HEK293T (cell line): ENCODE measurements around the gene TMEM232.

Source experiments
- CTCF ChIA-PET: fragments of 350-600 bp; formaldehyde crosslinking; extraction: SDS; loops from one replicate; lab custom pipeline; 2021; ENCODE audit warnings: antibody characterized with exemption, inconsistent platforms; lab: Yijun Ruan, JAX
- POLR2A ChIA-PET: fragments of 350-600 bp; formaldehyde crosslinking; extraction: SDS; loops from one replicate; lab custom pipeline; 2020; ENCODE audit warnings: antibody characterized with exemption, inconsistent platforms; lab: Yijun Ruan, JAX
- DNase-seq: peaks from one replicate; pipeline ENCODE4 v3.0.0; 2012; ENCODE audit warnings: mixed read lengths; ENCODE audit errors: extremely low spot score
- ARNT ChIP-seq: fragments of 450-650 bp; IDR thresholded peaks from 2 replicates; pipeline ENCODE4 v1.6.1; 2017; ENCODE audit warnings: mild to moderate bottlenecking
- BHLHE40 ChIP-seq: fragments of 450-650 bp; IDR thresholded peaks from 2 replicates; pipeline ENCODE4 v1.6.1; 2016; ENCODE audit warnings: mild to moderate bottlenecking, moderate library complexity, borderline replicate concordance
- CTBP1 ChIP-seq: fragments of 450-650 bp; IDR thresholded peaks from 2 replicates; pipeline ENCODE4 v1.6.1; 2016; ENCODE audit warnings: borderline replicate concordance
- ELF4 ChIP-seq: fragments of 450-650 bp; IDR thresholded peaks from 2 replicates; pipeline ENCODE4 v1.6.1; 2017; ENCODE audit warnings: antibody characterized with exemption
- FOXA1 ChIP-seq: fragments of 450-650 bp; IDR thresholded peaks from 2 replicates; pipeline ENCODE4 v1.6.1; 2016; ENCODE audit warnings: mild to moderate bottlenecking
- FOXK2 ChIP-seq: fragments of 450-650 bp; IDR thresholded peaks from 2 replicates; pipeline ENCODE4 v1.6.1; 2016; ENCODE audit warnings: mild to moderate bottlenecking
- FOXM1 ChIP-seq: fragments of 450-650 bp; IDR thresholded peaks from 2 replicates; pipeline ENCODE4 v1.6.1; 2017; ENCODE audit warnings: mild to moderate bottlenecking, borderline replicate concordance
- HDGF ChIP-seq: fragments of 450-650 bp; IDR thresholded peaks from 2 replicates; pipeline ENCODE4 v1.6.1; 2017; ENCODE audit warnings: antibody characterized with exemption, borderline replicate concordance
- L3MBTL2 ChIP-seq: fragments of 450-650 bp; conservative IDR thresholded peaks from 2 replicates; pipeline ENCODE4 v1.6.1; 2016; ENCODE audit warnings: mild to moderate bottlenecking
- LEF1 ChIP-seq: fragments of 450-650 bp; IDR thresholded peaks from 2 replicates; pipeline ENCODE4 v1.6.1; 2017; ENCODE audit warnings: mild to moderate bottlenecking, borderline replicate concordance
- NFRKB ChIP-seq: fragments of 450-650 bp; IDR thresholded peaks from 2 replicates; pipeline ENCODE4 v1.6.1; 2016; ENCODE audit warnings: mild to moderate bottlenecking, moderate library complexity
- PKNOX1 ChIP-seq: fragments of 450-650 bp; IDR thresholded peaks from 2 replicates; pipeline ENCODE4 v1.6.1; 2016
- SP1 ChIP-seq: fragments of 450-650 bp; IDR thresholded peaks from 2 replicates; pipeline ENCODE4 v1.6.1; 2017
- SUZ12 ChIP-seq: fragments of 450-650 bp; IDR thresholded peaks from 2 replicates; pipeline ENCODE4 v1.6.1; 2016; ENCODE audit warnings: mild to moderate bottlenecking
- TARDBP ChIP-seq: fragments of 450-650 bp; IDR thresholded peaks from 2 replicates; pipeline ENCODE4 v1.6.1; 2016
- ZNF384 ChIP-seq: fragments of 450-650 bp; IDR thresholded peaks from 2 replicates; pipeline ENCODE4 v1.6.1; 2016

TMEM232 gene

DNA sequence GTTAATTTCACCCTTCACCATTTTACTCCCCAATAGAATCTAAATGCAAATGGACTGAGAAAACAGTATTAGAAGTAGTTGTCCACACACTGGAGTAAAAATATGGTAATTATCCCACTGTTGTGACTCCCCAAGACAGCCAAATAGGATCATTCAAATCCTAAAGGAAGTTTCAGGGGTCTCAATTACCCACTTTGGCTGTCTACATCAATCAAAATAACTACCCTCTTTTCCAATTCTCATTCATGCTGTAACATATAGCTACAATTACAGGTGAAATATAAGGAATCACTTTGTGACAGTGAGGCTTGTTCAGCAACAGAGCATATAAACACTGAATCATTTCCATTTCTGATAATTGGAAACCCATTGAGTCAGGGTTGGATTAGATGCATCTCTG lies 220.1 kb downstream of the TMEM232 start:
- TF ChIP-seq CTBP1 (no peak), ELF4 (no peak), BHLHE40 (no peak), PKNOX1 (no peak), L3MBTL2 (no peak), SP1 (no peak), FOXK2 (no peak), TARDBP (no peak), NFRKB (no peak), FOXA1 (no peak), LEF1 (no peak), SUZ12 (no peak), ARNT (no peak)
- CTCF ChIA-PET, result interaction anchor here (0.7 kb wide), 1 partner anchor 101 kb away, joined by 3 read pairs; no protein-coding TSS in a partner anchor

DNA sequence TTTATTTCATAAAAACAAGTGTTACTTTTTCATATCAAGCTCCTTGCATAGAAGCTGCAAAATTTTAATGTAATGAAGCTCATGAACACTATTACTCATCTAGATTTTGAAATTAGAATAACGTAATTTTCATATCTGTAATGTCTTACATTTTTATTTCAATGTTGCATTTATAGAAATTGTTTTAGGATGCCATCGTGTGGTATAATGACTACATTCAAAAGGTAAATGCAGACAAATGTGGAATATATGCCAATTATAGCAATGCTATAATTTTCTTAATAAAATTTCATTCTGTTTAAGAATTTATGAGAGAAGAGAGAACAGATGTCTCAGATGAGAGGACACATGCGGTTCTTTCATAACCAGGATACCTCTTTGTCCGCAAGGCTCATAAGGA lies 230.2 kb downstream of the TMEM232 start:
- no peak for DNase-seq
- CTCF ChIA-PET, result no interaction called here
- TF ChIP-seq FOXM1 (no peak), BHLHE40 (no peak), HDGF (no peak), LEF1 (no peak), ELF4 (no peak), CTBP1 (no peak), FOXA1 (no peak), L3MBTL2 (no peak), PKNOX1 (no peak), ZNF384 (no peak), FOXK2 (no peak), NFRKB (no peak), SP1 (no peak), ARNT (no peak)
- POLR2A ChIA-PET, result no interaction called here

More for the DNA sequence above, 220.1 kb downstream of the TMEM232 start:
- DNase-seq, result no peak
- POLR2A ChIA-PET, result no interaction called here

DNA sequence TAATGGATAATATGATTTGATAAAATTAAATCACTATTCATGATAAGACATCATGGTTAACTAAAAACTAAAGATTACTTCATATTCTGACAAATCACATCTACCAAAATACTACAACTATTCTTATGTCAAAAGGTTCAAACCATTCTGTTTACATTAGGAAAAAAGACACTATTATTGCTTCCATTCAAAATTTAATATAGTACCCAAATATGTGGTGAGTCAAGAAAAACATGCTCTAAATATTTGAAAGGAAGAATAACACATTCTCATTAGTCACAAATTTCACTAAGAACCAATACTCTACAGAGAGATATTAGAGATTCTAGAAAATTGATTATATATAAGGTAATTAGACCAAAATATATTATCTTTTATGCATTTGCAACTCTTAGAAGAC lies 234.0 kb downstream of the TMEM232 start:
- DNase-seq, result no peak

DNA sequence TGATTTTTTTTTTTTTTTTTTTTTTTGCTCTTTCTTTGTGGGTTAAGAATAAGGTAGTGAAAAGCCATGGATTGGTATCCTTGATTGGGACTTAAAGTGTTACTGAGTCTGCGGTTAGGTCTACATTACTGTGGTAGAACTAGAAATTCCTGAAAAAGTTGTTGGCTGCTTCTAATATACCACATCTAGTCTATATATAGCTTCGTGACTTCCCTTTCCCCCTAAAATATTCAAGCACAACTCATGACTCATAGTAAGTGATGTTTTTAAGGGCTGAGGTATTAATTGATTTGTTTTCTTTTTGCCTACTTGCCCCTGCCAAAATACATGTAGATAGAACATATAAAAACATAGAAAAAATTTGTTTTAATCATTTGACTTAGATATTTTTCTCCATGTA lies 247.6 kb downstream of the TMEM232 start:
- ChIA-PET POLR2A (no interaction called here), CTCF (no interaction called here)
- DNase-seq, result no peak
- TF ChIP-seq ELF4, result no peak
- TF ChIP-seq FOXM1, result no peak
- TF ChIP-seq SP1, result no peak
- TF ChIP-seq ARNT, result no peak
- no peak for TF ChIP-seq LEF1
- TF ChIP-seq SUZ12, result no peak
- TF ChIP-seq PKNOX1, result no peak
- no peak for TF ChIP-seq HDGF
- no peak for TF ChIP-seq BHLHE40
- TF ChIP-seq FOXK2, result no peak
- TF ChIP-seq L3MBTL2, result no peak

More for the DNA sequence above, 234.0 kb downstream of the TMEM232 start:
- POLR2A ChIA-PET, result no interaction called here
- CTCF ChIA-PET, result no interaction called here
- TF ChIP-seq NFRKB, result no peak
- no peak for TF ChIP-seq L3MBTL2
- no peak for TF ChIP-seq TARDBP
- TF ChIP-seq ZNF384, result no peak
- no peak for TF ChIP-seq HDGF
- no peak for TF ChIP-seq PKNOX1
- TF ChIP-seq ARNT, result no peak
- no peak for TF ChIP-seq FOXK2
- no peak for TF ChIP-seq BHLHE40
- no peak for TF ChIP-seq CTBP1

- TF ChIP-seq FOXK2, result no peak
- no peak for TF ChIP-seq FOXM1
- TF ChIP-seq BHLHE40, result no peak
- TF ChIP-seq SUZ12, result no peak
- no peak for TF ChIP-seq ARNT
- TF ChIP-seq HDGF, result no peak
- no peak for TF ChIP-seq PKNOX1
- no peak for TF ChIP-seq SP1
- no peak for TF ChIP-seq L3MBTL2
- no peak for TF ChIP-seq NFRKB
- no peak for TF ChIP-seq TARDBP
- TF ChIP-seq CTBP1, result no peak
- no peak for TF ChIP-seq ELF4
- no peak for TF ChIP-seq FOXA1
- no peak for TF ChIP-seq ZNF384
- no peak for TF ChIP-seq LEF1
- POLR2A ChIA-PET, result no interaction called here
- CTCF ChIA-PET, result no interaction called here
- no peak for DNase-seq
These were observed 248.6 kb downstream of the TMEM232 start for GRCh38 chr5:110477911-110478310.
